Measurements from ENCODE around the gene KDELR1.

DNA sequence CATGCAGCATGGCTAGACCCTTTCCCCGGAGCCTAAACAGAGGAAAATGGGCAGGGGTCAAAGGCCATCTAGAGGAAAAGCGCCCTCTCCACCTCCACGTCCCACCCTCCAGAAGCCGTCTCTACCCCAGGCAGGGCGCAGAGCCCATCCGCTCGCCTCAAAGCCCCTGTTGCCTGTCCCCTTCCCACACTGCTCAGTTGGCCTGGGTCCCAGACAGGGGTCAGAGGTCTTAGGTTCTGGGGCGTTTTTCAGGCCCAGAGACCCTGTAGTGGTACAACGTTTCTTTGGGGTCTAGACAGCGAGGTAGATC, 27.9 kb downstream of the KDELR1 start:
- TF ChIP-seq CTCF (IDR thresholded peaks at IDR 0.05) (no peak), POLR2AphosphoS5 (IDR thresholded peaks at IDR 0.05) (no peak), POLR2A (IDR thresholded peaks at IDR 0.05) (no peak)

All from breast epithelium (tissue), 3 donors.